Activated CD4-positive, alpha-beta T cell treated with anti-CD3 and anti-CD28 coated beads, Interleukin-10, Interleukin-2, amounts not matched to agents 100 ng/mL and 50 ng/mL, durations not matched to agents 16 hours and 8 hours (primary cell): ENCODE data around the gene RNF43.
A peak's percentile ranks its signal among the peaks of the same experiment; 100 is the strongest.
"Not testable (repeated sequence)": the region's sequence is repeated elsewhere in the genome, so short reads cannot be mapped to it uniquely, and the experiment has no call there.

Source experiments
- DNase-seq: peaks from one replicate; pipeline ENCODE4 v3.0.0-alpha.2; 2020

The RNF43 gene

DNA sequence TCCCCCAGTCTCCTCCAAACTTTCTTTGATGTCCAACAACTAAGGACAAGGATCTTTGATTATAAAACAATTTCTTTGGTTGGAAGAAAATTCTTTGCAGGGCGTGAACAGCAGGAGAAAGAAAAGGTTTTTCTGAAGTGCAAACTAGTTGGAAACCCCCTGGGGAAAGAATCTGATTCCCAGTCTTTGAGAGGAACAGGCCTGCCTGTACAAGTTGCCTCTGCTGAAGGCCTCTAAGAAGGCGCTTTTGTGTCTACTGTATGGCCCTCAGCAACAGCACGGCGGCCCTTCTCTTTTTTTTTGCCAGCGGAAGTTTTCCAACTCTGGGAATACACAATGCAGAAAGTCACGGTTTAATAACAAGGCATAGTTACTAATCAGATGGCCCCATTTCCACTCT lies 14.0 kb downstream of the RNF43 start:
- no peak for DNase-seq

- no peak for DNase-seq
These were observed 14.7 kb downstream of the RNF43 start for GRCh38 chr17:58402679-58403078.

GRCh38 chr17:58402047-58402446 lies 15.3 kb downstream of the RNF43 start:
- peak; percentile 47 for DNase-seq

GRCh38 chr17:58401287-58401686 lies 16.0 kb downstream of the RNF43 start:
- no peak for DNase-seq

GRCh38 chr17:58400826-58401225 lies 16.5 kb downstream of the RNF43 start:
- no peak for DNase-seq

- no peak for DNase-seq
These were observed 17.4 kb downstream of the RNF43 start for GRCh38 chr17:58399974-58400373.

GRCh38 chr17:58398574-58399266 lies 18.6 kb downstream of the RNF43 start:
- DNase-seq = no peak

GRCh38 chr17:58397421-58397820 lies 19.9 kb downstream of the RNF43 start:
- DNase-seq = not testable (repeated sequence)

- no peak for DNase-seq
These were observed 21.2 kb downstream of the RNF43 start for GRCh38 chr17:58396173-58396572.

GRCh38 chr17:58394534-58395223 lies 22.7 kb downstream of the RNF43 start:
- DNase-seq = no peak

DNA sequence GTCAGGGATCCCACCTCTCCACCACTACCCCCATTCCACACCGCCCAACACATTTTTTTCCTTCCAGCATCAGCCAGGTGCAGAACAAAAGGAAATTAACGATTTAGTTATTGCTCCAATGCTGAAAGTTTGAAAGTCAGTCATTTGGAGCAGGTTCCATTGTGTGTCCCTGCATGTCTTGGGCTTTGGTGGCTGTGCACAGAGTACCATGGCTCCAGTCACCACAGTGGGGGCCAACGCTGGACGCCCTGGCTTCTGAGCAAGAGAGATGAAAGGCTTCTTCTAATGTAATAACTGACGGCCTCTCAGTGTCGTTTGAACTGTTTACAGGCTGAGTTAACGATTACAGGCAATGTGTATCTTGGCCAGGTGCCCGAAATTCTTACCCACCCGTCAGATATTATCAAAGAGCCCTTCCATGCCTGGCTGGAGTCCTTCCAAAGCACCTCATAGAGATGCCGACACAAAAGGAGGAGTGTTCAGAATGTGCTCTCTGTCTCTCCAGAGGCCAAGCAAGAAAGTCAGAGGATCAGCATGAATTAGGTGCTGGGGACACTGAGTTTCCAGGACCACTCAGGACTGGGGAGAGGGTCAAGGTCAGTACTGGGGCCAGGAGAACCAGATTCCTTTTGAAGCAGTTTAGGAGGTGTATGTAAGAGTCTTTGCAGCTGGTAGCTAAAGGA lies 25.9 kb downstream of the RNF43 start:
- DNase-seq = no peak

GRCh38 chr17:58390884-58391283 lies 26.4 kb downstream of the RNF43 start:
- no peak for DNase-seq

DNA sequence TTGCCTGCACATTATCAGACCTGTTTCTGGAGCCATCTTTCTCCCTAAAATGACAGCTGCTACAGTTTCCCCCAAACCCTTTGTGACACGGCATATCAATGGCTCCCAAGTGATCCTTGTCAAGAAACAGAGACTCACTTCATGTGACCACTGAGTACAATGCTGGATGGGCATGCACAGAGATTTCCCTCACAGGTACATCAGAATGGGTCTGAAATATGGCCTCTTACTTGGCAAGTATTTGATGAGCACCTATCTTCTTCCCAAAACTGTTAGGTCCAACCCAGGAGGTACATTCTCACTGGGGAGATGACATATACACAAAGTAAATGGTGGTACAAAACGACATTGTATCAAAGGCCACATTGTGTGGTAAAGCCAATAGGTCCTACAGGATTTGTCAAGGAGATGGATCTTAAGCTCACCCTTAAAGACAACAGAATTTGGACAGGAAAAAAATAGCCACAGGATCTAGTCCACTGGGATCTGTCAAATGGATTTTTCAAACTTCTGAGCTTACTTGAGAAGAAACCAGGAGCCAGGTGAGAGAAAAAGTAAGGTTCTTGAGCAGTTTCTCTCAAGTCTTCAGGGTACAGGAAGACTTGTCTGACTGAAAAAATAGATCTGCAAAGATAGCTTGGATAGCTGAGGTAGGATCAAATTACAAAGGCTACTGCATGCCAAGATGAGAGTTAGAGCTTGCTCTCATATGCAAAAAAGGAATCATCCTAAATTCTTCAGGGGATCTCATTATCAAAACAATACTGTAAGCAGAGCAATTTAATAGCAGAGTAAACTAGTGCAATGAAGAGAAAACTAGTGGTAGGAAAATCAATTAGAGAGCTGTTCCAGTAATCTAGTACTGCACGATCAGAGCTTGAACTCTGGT lies 28.8 kb downstream of the RNF43 start:
- no peak for DNase-seq

GRCh38 chr17:58387834-58388233 lies 29.5 kb downstream of the RNF43 start:
- DNase-seq = peak; percentile 8

GRCh38 chr17:58386708-58387107 lies 30.6 kb downstream of the RNF43 start:
- no peak for DNase-seq

GRCh38 chr17:58385359-58385899 lies 31.9 kb downstream of the RNF43 start:
- DNase-seq = no peak

DNA sequence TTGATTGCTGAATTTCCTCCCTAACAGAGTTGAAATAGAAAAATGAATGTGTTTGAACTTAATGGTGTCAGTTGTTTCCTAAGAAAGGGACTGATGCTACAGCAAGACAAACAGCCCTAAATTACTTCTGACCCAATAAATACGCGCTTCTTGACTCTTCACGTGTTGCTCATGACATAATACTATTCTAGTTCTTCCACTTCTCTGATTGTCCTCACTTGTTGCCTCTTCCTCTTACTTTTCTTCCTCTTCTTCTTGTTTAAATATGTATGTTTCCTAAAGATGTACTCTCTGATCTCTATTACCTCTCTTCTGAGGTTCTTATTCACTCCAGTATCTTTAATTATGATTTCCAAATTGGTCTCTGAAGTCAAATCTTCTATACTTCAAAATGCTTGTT lies 32.4 kb downstream of the RNF43 start:
- DNase-seq = no peak

DNA sequence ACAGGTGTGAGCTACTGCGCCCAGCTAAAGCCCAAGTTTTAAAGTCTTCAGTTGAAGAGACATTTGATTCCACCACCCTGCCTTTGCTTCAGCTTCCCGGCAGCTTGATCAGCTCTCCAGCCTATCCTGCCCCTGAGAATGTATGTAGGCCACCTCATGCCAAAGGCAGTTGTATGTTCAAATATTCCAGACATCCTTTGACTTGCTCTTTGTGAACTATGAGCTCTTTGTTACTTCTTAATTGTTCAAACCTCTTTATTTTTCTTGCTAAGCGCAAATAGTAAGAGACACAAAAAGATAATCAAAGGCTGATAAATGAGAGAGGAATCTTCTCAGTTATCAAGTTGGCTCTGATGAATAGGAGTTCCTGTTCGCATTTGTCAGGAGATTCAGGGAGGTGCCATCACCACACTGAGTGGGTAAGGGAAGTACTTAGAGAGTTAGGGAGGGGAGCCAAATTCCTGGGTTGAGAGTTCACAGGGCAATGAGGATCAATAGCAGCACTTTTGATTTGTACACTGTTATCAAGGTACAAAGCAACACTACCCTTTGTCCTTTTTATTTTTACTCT lies 33.4 kb downstream of the RNF43 start:
- no peak for DNase-seq

DNA sequence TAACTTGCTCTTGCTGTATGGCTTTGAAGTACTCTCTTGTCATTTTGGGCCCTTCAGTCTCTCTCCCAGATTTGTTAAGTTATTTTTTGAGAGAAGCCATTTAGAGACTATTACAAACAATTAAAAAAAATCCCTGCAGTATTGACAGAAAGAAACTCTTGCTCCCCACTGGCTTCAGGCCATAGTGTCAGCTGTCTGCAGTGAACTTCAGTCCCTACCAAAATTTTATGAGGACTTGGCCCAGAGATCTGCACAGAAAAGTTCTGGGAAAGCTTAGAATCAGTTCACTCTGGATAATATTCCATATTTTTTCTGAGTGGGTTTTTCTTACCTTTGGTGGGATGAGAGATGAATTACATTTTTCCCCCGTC lies 34.5 kb downstream of the RNF43 start:
- no peak for DNase-seq

DNA sequence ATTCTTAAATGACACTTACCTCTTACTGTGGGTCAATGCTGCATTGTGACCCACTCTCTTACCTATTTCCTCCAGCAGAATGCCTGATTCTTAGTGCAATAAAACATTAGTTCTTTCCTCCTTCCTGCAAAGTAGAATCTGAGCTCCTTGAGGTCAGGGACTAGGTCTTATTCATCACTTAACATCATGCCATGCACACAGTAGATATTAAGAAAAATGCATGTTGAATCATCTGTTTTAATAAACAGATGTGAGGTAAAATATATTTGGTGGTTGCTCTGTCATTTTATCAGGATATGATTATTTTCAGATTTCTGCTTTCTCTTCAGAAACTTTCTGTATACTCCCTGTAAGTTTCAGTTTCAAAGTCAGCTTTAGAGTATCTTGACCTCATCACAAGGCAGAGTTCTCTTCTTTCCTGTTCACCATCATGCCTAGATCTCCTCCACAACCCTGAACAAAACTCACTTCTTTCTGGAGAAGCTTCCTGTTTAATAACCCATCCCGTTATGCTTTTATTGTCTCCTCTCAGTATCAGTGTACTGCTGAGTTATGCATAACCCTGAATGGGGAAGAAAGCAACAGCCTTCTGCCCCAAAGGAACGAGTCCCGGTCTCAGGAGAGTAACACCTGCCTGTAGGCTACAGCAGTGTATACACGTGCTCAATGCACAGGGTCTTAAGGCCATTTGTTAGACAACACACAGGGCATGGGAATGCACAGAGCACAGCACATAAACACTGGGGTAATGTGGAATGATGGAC lies 35.0 kb downstream of the RNF43 start:
- DNase-seq = peak; percentile 41
